AG04449 (cell line): Measurements from ENCODE around the gene TRRAP.

Experiments used
- CTCF ChIA-PET: fragments of 350-600 bp; formaldehyde crosslinking; extraction: SDS; loops from one replicate; lab custom pipeline; 2021; ENCODE audit warnings: antibody characterized with exemption; lab: Yijun Ruan, JAX
- POLR2A ChIA-PET: fragments of 400-600, 350-600 bp; formaldehyde crosslinking; extraction: SDS; loops from one replicate; lab custom pipeline; 2020; ENCODE audit warnings: antibody characterized with exemption, inconsistent platforms; lab: Yijun Ruan, JAX
- DNase-seq: peaks from one replicate; pipeline ENCODE4 v3.0.0-alpha.2; 2010; ENCODE audit warnings: low read depth, low spot score
- H3K4me3 ChIP-seq: 2 replicates; pipeline ENCODE4 v1.5.1; 2011; ENCODE audit warnings: low read depth, mild to moderate bottlenecking, control low read depth, low read length
- CTCF ChIP-seq: IDR thresholded peaks from one replicate; pipeline ENCODE4 v1.5.1; 2011; ENCODE audit warnings: mild to moderate bottlenecking, moderate library complexity, low read length, control low read depth, inconsistent platforms; ENCODE audit not compliant: insufficient read depth; ENCODE audit errors: missing control alignments

TRRAP gene

GRCh38 chr7:99011341-99011705, 133.0 kb downstream of the TRRAP start:
- ChIA-PET CTCF (no interaction called here), POLR2A (no interaction called here)
- no peak overlapping the region for H3K4me3 ChIP-seq
- TF ChIP-seq CTCF, result no peak
- DNase-seq, result no peak

GRCh38 chr7:99011706-99012404, 133.5 kb downstream of the TRRAP start:
- ChIA-PET CTCF (no interaction called here), POLR2A (no interaction called here)
- DNase-seq, result no peak
- no peak overlapping the region for H3K4me3 ChIP-seq
- no peak for TF ChIP-seq CTCF

- no peak for TF ChIP-seq CTCF
- CTCF ChIA-PET, result no interaction called here
- POLR2A ChIA-PET, result no interaction called here
- no peak for DNase-seq
- no peak overlapping the region for H3K4me3 ChIP-seq
These were observed 134.4 kb downstream of the TRRAP start for GRCh38 chr7:99012722-99013121.

GRCh38 chr7:99013266-99014112, 135.2 kb downstream of the TRRAP start:
- H3K4me3 ChIP-seq, result no peak overlapping the region
- DNase-seq, result no peak
- CTCF ChIA-PET, result no interaction called here
- POLR2A ChIA-PET, result interaction anchor here (0.5 kb wide), 1 partner anchor 376 kb away, joined by 4 read pairs; no protein-coding TSS in a partner anchor
- no peak for TF ChIP-seq CTCF

- ChIA-PET POLR2A (no interaction called here), CTCF (interaction anchor here (1.2 kb wide), 1 partner anchor 22 kb away, joined by 3 read pairs; no protein-coding TSS in a partner anchor)
- no peak overlapping the region for H3K4me3 ChIP-seq
- TF ChIP-seq CTCF, result no peak
- DNase-seq, result no peak
These were observed 136.0 kb downstream of the TRRAP start for GRCh38 chr7:99014113-99014985.
